ENCODE data around the gene TRAK1. TPM values are rescaled to one million over a fixed set of nuclear protein-coding genes. Genes with fewer than 3 reads are reported as not detected.
A peak's percentile ranks its signal among the peaks of the same experiment; 100 is the strongest.

TRAK1 gene
- total RNA-seq, 2 experiments from 2014 or later: 18.3 to 19.1 TPM

DNA sequence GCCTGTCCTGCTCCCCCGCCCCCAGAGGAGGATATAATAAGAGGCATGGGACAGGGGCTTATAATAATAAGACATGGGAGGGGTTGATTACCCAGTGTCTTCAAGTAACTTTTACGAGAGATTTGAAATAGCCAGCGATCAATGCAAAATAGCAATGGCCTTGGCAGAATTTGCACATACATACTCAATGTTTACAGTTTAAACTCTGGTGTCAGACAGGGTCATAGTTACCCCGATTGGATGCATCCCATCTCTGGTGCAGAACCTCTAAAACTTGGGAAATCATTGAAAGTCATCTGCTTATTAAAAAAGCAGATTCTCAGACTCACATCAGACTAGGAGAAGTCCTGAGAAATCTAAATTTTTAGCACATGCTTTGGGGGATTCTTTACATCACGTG, 61.0 kb downstream of the TRAK1 start:
- DNase-seq: no peak
- Mint-ChIP-seq H3K4me1 (ENCODE audit: low read depth) (peaks cover 6% of the 10 kb centered on the region), H3K36me3 (ENCODE audit: low read depth) (no peaks in the 10 kb centered on the region), H3K9me3 (no peaks in the 10 kb centered on the region), H3K27me3 (ENCODE audit: low read depth) (no peaks in the 10 kb centered on the region), H3K4me3 (no peak overlapping the region), H3K27ac (no peak overlapping the region)
- CTCF ChIA-PET: no interaction called here
- intact Hi-C loops (cut with micrococcal nuclease): no loop called here

DNA sequence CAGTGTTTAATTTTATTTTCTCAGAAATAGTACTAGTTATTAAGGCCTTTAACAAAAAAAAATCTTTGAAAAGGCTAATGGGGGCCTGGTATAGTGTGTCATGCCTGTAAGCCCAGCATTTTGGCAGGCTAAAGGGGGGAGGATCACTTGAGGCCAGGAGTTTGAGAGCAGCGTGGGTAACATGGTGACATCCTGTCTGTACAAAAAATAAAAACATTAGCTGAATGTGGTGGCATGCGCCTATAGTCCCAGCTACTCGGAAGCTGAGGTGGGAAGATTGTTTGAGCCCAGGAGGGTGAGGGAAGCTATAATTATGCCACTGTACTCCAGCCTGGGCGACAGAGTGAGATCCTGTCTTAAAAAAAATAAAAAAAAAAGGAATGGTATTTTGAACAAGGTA, 61.9 kb downstream of the TRAK1 start:
- no peaks in the 10 kb centered on the region for H3K36me3 Mint-ChIP-seq (ENCODE audit: low read depth)
- no peak overlapping the region for H3K27ac Mint-ChIP-seq
- H3K27me3 Mint-ChIP-seq (ENCODE audit: low read depth): no peaks in the 10 kb centered on the region
- no peaks in the 10 kb centered on the region for H3K9me3 Mint-ChIP-seq
- CTCF ChIA-PET: no interaction called here
- peaks cover 6% of the 10 kb centered on the region for H3K4me1 Mint-ChIP-seq (ENCODE audit: low read depth)
- H3K4me3 Mint-ChIP-seq: no peak overlapping the region
- intact Hi-C loops (cut with micrococcal nuclease): no loop called here
- no peak for DNase-seq

DNA sequence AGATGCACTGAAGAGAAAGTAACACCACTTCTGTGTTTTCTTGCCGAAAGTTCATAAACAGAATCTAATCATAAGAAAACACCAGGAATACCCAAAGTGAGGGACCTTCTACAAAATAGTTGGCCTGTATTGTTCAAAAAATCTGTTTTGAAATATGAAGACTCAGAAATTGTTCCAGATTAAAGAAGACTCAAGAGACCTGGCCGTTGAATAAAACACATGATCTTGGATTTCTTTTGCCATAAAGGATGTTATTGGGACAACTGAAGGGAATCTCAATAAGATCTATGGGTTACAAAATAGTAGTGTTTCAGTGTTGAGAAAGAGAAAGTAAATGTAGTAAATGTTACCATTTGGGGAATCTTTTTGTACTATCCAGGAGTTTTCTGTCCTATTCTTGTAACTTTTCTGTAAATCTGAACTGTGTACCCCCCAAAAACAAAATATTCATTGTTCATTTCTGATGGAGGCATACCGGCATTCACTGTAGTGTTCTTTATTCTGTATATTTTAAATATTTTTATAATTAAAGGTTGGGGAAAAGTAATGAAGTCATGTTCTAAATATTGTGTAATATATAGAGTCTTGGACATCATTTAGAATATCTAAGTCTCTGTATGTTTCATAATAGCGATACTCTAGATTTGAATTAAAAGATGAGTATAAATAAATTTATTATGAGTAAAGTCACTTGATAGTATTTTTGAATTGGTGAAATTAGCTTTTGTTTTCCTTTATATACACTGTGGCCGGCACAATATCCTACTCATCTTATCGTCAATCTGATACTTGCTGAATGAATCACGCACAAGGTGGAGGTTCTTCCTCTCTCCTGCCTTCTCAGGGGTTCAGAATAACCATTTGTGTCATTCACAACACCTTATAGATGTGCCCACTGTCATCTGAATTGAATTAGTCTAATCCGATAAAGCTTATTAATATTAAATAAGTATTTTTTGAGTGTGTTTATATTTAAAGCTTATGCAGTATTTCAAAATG, 66.7 kb downstream of the TRAK1 start:
- H3K27ac Mint-ChIP-seq: no peak overlapping the region
- no peak for DNase-seq
- H3K9me3 Mint-ChIP-seq: no peaks in the 10 kb centered on the region
- no peaks in the 10 kb centered on the region for H3K36me3 Mint-ChIP-seq (ENCODE audit: low read depth)
- intact Hi-C loops (cut with micrococcal nuclease): no loop called here
- no peaks in the 10 kb centered on the region for H3K27me3 Mint-ChIP-seq (ENCODE audit: low read depth)
- CTCF ChIA-PET: interaction anchor here (0.6 to 1.9 kb wide), 2 partner anchors 20 to 33 kb away, joined by 3 to 5 read pairs; no protein-coding TSS in a partner anchor
- H3K4me3 Mint-ChIP-seq: no peak overlapping the region
- H3K4me1 Mint-ChIP-seq (ENCODE audit: low read depth): peaks cover 16% of the 10 kb centered on the region

DNA sequence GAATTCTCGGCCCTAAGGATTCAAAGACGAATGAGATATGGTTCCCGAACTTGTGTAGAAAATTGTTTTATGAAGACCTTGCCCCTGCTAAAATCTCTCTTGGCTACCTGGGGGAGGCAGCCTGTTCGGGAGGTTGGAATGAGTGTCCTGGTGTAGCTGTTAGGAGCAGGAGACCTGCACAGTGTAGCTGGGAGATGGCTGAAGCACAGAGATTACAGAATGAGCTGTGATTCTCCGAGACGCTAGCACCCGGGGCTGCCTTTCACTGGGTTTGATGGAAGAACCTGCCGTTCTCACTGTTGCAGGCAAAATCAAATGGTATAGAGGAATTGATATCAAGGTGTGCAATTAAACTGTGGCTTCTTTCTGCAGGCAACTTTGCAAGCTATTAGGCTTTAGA, 68.0 kb downstream of the TRAK1 start:
- intact Hi-C loops (cut with micrococcal nuclease): no loop called here
- no peak overlapping the region for H3K27ac Mint-ChIP-seq
- CTCF ChIA-PET: interaction anchor here (1.9 kb wide), 1 partner anchor 32 kb away, joined by 5 read pairs; no protein-coding TSS in a partner anchor
- no peaks in the 10 kb centered on the region for H3K27me3 Mint-ChIP-seq (ENCODE audit: low read depth)
- no peaks in the 10 kb centered on the region for H3K36me3 Mint-ChIP-seq (ENCODE audit: low read depth)
- H3K9me3 Mint-ChIP-seq: no peaks in the 10 kb centered on the region
- no peak for DNase-seq
- peaks cover 20% of the 10 kb centered on the region for H3K4me1 Mint-ChIP-seq (ENCODE audit: low read depth)
- H3K4me3 Mint-ChIP-seq: no peak overlapping the region

DNA sequence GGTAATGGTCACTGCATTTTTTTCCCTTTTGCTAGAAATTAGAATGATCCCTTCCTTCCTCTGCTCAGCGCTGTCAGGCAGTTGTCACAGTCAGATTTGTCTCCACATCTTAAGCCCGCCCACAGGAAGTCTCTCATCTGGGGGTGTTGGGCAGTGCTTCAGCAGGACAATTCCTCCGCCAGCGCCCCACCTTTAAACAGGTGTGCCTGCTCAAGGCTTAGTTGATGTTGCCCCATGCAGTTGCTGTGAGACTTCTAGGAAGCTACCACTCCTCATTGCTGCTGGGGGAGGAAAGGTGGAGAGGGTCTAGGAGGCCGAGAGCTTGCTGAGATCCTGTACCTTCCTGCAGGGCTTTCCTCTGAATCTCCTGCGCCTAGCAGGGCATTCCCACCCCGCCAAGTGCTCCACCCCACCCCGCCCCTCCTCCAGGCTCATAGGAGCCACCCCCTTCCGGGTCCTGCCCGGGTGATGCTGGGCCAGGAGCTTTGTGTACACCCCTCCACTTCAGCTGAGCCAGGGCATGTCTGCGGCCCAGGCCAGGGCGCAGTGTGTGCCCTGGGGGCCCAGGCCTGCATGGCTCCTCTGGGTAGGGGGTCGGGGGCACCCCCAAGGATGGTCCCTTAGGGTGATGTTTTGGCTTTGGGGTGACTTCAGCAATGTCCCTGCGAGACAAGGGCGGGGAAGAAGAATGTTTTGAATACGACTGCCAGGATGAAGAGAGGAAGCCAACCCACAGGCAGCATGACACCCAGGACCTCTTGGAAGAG, 68.7 kb downstream of the TRAK1 start:
- no peaks in the 10 kb centered on the region for H3K9me3 Mint-ChIP-seq
- intact Hi-C loops (cut with micrococcal nuclease): no loop called here
- no peaks in the 10 kb centered on the region for H3K27me3 Mint-ChIP-seq (ENCODE audit: low read depth)
- peak overlapping the region; percentile 41 for H3K4me3 Mint-ChIP-seq
- peak; percentile 63 for DNase-seq
- peaks cover 20% of the 10 kb centered on the region for H3K4me1 Mint-ChIP-seq (ENCODE audit: low read depth)
- CTCF ChIA-PET: interaction anchor here (1.9 kb wide), 2 partner anchors 31 kb away, joined by 4 to 5 read pairs; no protein-coding TSS in a partner anchor
- H3K36me3 Mint-ChIP-seq (ENCODE audit: low read depth): no peaks in the 10 kb centered on the region
- peak overlapping the region; percentile 52 for H3K27ac Mint-ChIP-seq

DNA sequence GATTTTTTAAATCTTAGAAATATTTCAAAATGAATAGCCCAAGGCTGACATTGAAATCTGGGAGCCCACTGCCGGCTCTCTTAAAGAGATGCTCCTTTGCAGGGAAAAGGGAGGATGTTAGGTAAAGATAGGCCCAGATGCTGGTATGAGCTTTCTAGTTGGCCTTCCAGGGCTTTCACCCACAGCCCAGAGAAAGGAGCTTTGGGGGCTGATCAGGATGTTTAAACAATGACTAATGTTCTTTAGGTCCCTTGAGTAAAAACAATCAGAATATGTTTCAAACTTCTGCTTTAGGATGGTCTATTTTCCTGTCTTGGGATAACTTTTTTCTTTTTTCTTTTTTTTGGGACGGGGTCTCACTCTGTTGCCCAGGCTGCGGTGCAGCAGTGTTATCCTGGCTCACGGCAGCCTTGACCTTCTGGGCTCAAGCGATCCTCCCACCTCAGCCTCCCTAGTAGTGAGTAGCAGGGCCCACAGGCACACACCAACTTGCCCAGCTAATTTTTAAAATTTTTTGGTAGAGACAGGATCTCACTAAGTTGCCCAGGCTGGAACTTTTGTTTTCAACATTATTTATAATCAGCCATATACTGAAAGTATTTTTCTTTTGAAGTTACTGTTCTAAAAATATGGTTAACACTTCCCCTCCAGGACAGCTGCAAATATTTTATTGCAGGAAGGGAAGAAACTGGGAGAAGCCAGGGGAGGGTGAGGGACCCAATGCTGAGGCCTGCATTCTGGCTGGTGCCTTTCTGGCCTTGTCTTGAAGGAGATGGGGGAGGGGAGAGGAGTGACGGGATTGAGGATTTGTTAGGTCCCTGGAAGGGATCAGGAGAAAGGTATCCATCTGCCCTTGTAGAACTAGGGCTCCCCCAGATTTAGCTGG, 70.1 kb downstream of the TRAK1 start:
- H3K27me3 Mint-ChIP-seq (ENCODE audit: low read depth): no peaks in the 10 kb centered on the region
- H3K36me3 Mint-ChIP-seq (ENCODE audit: low read depth): no peaks in the 10 kb centered on the region
- no peak overlapping the region for H3K27ac Mint-ChIP-seq
- intact Hi-C loops (cut with micrococcal nuclease): no loop called here
- DNase-seq: no peak
- H3K9me3 Mint-ChIP-seq: no peaks in the 10 kb centered on the region
- CTCF ChIA-PET: interaction anchor here (1.9 kb wide), 1 partner anchor 30 kb away, joined by 4 read pairs; no protein-coding TSS in a partner anchor
- peaks cover 20% of the 10 kb centered on the region for H3K4me1 Mint-ChIP-seq (ENCODE audit: low read depth)
- H3K4me3 Mint-ChIP-seq: no peak overlapping the region

DNA sequence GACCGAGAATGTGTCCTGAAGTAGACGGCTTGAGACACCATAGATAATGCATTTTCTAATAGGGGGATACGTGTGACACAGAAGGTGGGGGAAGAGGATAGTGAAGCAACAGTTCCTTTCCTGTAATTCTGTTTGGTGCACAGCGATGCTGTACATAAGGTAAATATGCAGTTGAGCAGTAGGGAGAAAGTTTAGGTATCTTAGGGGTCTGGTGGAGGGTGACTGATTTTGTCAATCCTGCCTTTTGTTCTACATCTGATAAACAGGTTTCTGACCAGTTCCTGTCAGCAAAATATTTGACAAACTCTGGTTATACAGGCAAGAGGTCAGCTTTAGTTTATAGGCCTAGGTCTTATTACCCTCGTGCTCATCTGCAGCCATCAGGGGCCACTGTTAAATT, 71.3 kb downstream of the TRAK1 start:
- Mint-ChIP-seq H3K4me1 (ENCODE audit: low read depth) (peaks cover 20% of the 10 kb centered on the region), H3K9me3 (no peaks in the 10 kb centered on the region)
- CTCF ChIA-PET: no interaction called here

DNA sequence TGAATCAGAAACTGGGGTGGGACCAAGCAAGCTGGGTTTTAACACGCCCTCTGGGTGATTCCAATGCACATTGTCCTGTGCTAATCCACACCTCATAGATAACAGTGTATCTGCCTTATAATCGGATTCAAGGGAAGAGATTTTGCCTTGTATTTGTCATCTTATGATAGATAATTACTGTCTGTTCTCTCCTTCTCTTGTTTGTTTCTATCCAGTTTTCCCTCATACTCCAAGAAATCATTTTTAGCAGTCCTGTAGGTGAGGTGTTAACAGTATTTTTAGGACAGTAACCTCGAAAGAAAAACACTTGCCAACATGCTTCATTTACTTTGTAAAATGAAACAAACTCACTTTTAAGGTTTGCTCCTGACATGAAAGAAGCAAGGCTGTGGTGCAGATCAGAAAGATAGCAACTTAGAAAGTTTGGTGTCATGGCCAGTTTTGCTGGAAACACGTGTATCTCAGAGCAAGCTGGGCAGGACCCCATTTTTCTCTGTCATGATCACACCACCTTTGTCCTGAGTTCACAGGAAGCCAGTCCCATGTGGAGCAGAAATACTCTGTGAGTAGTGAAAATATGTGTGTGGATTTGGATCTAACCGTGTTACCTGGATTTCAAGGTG, 72.6 kb downstream of the TRAK1 start:
- no peak for DNase-seq
- Mint-ChIP-seq H3K9me3 (no peaks in the 10 kb centered on the region), H3K36me3 (ENCODE audit: low read depth) (no peaks in the 10 kb centered on the region), H3K27me3 (ENCODE audit: low read depth) (no peaks in the 10 kb centered on the region), H3K4me3 (no peak overlapping the region), H3K27ac (no peak overlapping the region), H3K4me1 (ENCODE audit: low read depth) (peaks cover 20% of the 10 kb centered on the region)
- intact Hi-C loops (cut with micrococcal nuclease): no loop called here
- CTCF ChIA-PET: interaction anchor here (0.7 kb wide), 1 partner anchor 698 kb away, joined by 4 read pairs; no protein-coding TSS in a partner anchor

More for the DNA sequence above, 71.3 kb downstream of the TRAK1 start:
- Mint-ChIP-seq H3K27ac (no peak overlapping the region), H3K4me3 (no peak overlapping the region), H3K36me3 (ENCODE audit: low read depth) (no peaks in the 10 kb centered on the region), H3K27me3 (ENCODE audit: low read depth) (no peaks in the 10 kb centered on the region)
- intact Hi-C loops (cut with micrococcal nuclease): no loop called here
- DNase-seq: no peak

DNA sequence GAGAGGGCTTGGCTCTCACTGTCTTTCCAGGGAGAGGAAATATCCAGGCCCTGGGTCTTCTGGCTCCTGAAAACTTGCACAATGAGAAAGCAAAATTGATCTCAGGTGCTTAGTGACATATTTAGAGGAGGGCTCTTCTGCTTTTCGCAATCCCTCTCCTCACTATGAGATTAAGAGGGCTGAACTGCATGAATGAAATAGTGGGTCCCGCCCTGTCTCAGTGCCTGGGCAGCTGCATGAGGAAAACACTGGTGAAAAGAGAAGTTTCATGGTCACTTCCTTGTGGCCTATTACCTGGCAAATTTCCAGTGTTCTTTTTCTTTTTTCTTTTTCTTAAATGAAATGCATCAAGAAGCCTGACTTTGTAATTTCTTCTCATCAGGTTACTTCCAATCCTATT, 73.5 kb downstream of the TRAK1 start:
- intact Hi-C loops (cut with micrococcal nuclease): no loop called here
- Mint-ChIP-seq H3K9me3 (no peaks in the 10 kb centered on the region), H3K4me1 (ENCODE audit: low read depth) (peaks cover 12% of the 10 kb centered on the region), H3K36me3 (ENCODE audit: low read depth) (no peaks in the 10 kb centered on the region), H3K27ac (no peak overlapping the region), H3K4me3 (no peak overlapping the region), H3K27me3 (ENCODE audit: low read depth) (no peaks in the 10 kb centered on the region)
- no peak for DNase-seq
- CTCF ChIA-PET: no interaction called here

DNA sequence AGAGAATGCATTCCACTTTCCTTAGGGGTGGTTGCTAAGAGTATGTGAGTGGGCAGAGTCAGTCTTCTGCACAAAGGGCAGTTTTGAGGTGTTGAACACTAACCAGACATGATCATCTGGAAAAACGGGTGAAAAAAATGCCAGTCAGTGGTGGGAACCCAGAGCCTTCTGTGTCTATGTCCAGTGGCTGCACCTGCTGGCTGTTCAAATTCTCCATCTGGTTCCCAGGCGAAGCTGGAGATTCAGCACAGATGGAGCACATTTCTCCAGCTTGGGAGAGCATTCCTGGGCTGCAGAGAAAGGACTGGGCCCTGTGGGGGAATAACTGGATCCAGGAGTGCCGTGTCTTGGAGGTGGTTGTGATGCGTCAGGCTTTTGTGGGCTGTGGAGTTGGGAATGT, 74.1 kb downstream of the TRAK1 start:
- intact Hi-C loops (cut with micrococcal nuclease): no loop called here
- CTCF ChIA-PET: no interaction called here
- H3K4me3 Mint-ChIP-seq: no peak overlapping the region
- no peaks in the 10 kb centered on the region for H3K27me3 Mint-ChIP-seq (ENCODE audit: low read depth)
- peaks cover 11% of the 10 kb centered on the region for H3K4me1 Mint-ChIP-seq (ENCODE audit: low read depth)
- no peaks in the 10 kb centered on the region for H3K36me3 Mint-ChIP-seq (ENCODE audit: low read depth)
- DNase-seq: no peak
- no peak overlapping the region for H3K27ac Mint-ChIP-seq
- no peaks in the 10 kb centered on the region for H3K9me3 Mint-ChIP-seq

DNA sequence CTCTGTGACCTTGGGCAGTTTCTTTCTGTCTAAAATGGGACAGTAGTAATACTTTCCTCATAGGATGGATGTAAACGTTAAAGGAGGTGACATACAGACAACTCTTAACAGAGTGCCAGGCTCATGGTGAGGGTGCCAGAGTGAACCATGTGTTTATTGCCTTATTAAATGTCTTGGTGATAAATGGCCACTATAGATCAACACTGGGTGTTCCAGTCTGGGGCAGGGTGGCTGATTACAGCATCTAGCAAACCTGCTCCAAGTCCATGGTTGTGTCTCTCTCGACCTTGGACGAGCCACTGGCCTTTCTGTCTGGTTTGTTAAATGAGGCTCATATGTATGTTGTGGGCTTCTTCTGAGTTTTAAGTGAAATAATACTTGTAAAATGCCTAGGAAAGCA, 75.1 kb downstream of the TRAK1 start:
- DNase-seq: no peak
- H3K36me3 Mint-ChIP-seq (ENCODE audit: low read depth): no peaks in the 10 kb centered on the region
- CTCF ChIA-PET: interaction anchor here (1.0 kb wide), 1 partner anchor 25 kb away, joined by 3 read pairs; no protein-coding TSS in a partner anchor
- intact Hi-C loops (cut with micrococcal nuclease): no loop called here
- peaks cover 9% of the 10 kb centered on the region for H3K4me1 Mint-ChIP-seq (ENCODE audit: low read depth)
- no peaks in the 10 kb centered on the region for H3K9me3 Mint-ChIP-seq
- no peak overlapping the region for H3K4me3 Mint-ChIP-seq
- no peak overlapping the region for H3K27ac Mint-ChIP-seq
- H3K27me3 Mint-ChIP-seq (ENCODE audit: low read depth): no peaks in the 10 kb centered on the region

All from activated naive CD4-positive, alpha-beta T cell treated with anti-CD3 and anti-CD28 coated beads for 36 hours (primary cell).